NCI-H128 (cell line): Measurements from ENCODE around the gene SLAMF9.

Experiments used
- DNase-seq: peaks from one replicate; lab custom pipeline; 2025; ENCODE audit not compliant: unreplicated experiment; lab: John Stamatoyannopoulos, UW

The SLAMF9 gene

GRCh38 chr1:159977364-159978106, 23.5 kb upstream of the SLAMF9 start:
- no peak for DNase-seq

GRCh38 chr1:159974350-159974965, 20.4 kb upstream of the SLAMF9 start:
- no peak for DNase-seq

GRCh38 chr1:159973350-159973940, 19.4 kb upstream of the SLAMF9 start:
- DNase-seq: no peak

GRCh38 chr1:159972443-159973205, 18.6 kb upstream of the SLAMF9 start:
- DNase-seq: no peak

- no peak for DNase-seq
These were observed 16.9 kb upstream of the SLAMF9 start for GRCh38 chr1:159970932-159971342.

- no peak for DNase-seq
These were observed 14.9 kb upstream of the SLAMF9 start for GRCh38 chr1:159968901-159969300.

DNA sequence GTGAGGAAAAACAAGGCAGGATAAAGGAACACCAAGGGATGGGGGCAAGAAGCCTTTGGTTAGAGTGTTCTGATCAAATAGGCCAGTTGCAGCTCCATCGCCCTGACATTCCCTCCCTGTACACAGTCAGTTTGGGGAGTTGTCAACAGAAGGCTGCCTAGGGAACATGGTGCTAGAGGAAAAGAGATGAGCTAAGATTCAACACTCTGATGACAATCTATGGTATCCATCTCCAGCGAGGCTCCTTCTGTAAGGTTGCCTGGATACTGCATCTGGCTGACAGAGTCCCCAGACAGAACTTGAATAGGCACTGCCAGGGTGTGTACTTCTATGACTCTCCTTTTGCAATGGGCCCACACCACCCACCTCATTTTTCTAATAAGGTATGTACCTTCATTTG, 11.2 kb upstream of the SLAMF9 start:
- no peak for DNase-seq

DNA sequence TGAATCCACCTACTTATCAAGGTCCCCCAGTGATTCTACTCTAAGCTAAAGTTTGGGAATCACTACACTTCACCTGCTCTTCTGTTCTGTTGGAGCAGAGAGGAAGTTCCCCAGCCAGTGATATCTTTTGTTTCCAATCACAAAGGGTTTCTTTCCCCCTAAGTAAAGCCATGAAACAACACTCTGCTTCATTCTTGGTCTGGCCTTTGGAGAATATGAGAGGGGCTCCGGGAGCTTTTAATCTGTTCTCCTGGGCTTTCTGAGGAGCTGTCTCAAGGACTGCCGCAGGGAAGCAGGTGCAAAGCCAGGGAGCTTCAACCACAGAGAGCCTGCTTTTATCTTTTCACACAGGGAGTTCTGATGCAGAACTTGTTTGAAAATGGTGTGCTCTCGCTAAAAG, 10.1 kb upstream of the SLAMF9 start:
- DNase-seq: peak; percentile 34

- no peak for DNase-seq
These were observed 8.1 kb upstream of the SLAMF9 start for GRCh38 chr1:159962176-159962575.

DNA sequence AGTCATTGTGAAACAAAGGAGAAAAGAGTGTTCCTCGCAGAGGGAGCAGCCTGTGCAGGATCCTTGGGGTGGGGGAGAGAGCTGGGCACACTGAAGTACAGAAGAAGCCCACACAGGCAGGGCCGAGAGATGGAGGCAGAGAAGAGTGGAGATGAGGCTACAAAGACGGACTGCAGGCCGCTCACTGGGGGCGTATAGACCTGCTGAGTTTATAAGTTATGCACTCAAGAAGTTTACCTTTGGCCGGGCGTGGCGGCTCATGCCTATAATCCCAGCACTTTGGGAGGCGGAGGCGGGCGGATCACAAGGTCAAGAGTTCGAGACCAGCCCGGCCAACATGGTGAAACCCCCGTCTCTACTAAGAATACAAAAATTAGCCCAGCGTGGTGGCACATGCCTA, 7.6 kb upstream of the SLAMF9 start:
- DNase-seq: no peak

DNA sequence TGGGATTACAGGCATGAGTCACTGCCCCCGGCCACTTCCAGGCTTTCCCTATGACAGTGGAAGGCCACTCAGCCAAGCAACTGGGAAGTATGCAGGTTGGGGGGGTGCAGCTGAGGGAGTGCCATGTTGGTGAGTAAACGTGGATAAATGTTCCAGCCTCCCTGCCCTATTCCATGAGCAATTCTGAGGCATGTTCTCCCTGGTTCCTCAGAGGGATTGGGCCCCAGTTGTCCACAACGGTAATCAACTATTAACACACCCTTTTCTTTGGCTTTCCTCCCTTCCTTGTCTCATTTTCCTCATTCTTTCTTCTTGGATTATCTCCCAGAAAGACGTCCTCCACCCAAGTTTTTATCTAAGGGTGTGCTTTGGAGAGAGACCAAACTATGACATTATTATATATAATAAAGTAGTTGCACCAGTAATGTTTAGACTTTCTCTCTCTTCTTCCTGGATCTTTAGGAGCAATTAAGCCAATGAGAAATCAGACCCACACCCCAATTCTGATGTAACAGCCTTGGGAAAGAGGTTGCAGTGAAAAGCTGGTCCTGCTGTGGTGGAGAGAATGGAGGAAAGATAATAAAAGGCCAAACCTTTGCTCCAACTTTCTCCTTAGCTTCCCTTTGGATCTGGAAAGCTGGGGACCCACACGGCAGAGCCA, 6.8 kb upstream of the SLAMF9 start:
- no peak for DNase-seq

DNA sequence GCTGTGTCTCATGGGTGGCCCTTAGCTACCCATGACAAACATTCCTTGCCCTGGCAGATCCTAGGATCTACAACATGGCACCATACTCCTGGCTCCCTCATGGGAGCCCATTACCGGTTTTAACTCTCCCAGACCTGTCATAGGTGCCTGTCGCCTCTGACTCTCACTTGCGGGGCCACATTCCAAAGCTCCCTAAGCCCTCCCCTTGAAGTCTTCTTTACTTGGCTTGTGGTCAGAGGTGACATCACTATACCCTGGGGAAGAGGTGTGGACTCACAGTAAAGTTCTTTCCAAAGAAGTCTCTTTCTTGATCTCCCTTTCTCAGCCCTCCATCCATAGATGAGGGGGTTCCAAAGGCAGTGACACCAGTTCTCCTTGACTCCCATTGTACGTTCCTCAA, 5.4 kb upstream of the SLAMF9 start:
- DNase-seq: no peak

GRCh38 chr1:159958719-159959380, 4.8 kb upstream of the SLAMF9 start:
- no peak for DNase-seq

GRCh38 chr1:159957824-159958268, 3.8 kb upstream of the SLAMF9 start:
- peak; percentile 19 for DNase-seq

DNA sequence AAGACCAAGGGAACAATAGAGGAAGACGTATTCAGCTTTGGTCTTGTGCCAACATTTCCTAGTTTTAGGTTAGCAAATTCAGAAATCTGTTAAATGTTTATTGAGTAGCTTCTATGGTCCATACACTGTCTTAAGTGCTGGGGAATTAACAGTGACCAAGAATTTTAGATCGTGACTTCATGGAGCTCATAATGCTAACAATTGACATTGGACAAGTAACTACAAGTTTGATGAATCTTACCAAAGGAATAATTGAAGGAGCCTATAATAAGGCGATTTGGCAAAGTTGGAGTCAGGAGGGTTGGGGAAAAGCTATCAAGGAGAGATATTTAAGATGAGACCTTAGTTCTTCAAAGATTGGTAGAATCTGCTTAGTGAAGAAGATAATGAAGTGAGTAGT, 1.4 kb upstream of the SLAMF9 start:
- no peak for DNase-seq

DNA sequence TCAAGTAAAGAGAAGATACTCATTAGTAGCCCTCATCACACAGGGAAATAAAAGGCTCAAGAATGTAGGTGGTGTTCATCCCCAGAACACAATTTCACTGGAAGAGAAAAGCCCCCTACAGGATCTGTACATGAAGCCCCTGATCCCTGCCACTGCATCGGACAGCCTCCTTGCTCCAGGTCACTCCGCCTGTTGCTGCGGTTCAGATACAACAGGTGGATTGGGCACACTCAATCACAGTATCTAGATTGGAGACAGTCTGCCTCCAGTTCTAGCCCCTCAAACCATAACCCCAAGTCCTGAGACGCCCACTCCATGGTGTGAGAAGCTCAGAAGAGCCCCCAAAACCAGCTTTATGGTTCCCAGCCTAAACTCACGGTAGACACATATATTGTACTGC, 1.1 kb downstream of the SLAMF9 start:
- DNase-seq: no peak

- DNase-seq: no peak
These were observed 2.5 kb downstream of the SLAMF9 start for GRCh38 chr1:159951551-159951950.

DNA sequence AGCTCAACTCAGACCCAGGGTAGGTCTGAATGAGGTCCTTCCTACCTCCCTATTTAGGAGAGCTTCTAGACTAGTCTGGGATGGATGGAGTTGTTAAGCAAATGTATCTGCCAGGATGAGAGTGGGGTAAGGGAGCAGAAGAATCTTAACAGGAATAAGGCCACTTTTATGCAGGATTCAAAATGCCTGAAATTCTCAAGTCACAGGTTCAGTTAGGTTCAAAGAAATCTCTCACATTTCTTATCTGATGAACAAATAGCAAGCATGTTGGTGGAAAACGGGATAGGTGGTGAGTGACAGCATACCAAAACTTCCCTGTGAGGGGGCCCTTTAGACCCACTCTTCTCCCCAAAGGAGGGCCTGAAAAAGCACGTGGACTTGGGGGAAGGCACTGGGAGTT, 3.0 kb downstream of the SLAMF9 start:
- DNase-seq: no peak

GRCh38 chr1:159949981-159950381, 4.1 kb downstream of the SLAMF9 start:
- DNase-seq: no peak

DNA sequence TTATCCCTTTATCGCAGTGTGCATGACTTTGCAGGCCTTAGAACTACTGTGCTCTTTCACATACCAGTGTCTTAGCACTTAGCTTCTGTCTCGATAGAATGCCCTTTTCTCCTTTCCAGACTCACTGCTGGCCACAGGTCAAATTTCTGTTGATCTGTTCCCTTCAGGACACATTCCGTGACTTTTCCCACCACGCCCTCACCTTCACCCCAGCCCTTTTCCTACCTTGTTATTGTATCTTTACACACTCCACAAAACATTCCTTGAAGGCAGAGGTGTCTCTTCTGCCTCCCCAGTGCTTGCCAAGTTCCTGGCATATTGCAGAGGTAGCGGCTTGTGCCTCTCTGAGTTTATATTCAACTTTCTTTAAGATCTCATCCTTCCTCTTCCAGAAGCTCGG, 4.9 kb downstream of the SLAMF9 start:
- no peak for DNase-seq

GRCh38 chr1:159947942-159948341, 6.1 kb downstream of the SLAMF9 start:
- no peak for DNase-seq
